GM23338 (cell line): ENCODE data around the gene RTL10. TPM values are rescaled to one million over a fixed set of nuclear protein-coding genes. Genes with fewer than 3 reads are reported as not detected.

Experiments
- polyA plus RNA-seq: library from polyadenylated mRNA; unstranded; fragments of >200 nt; fragmentation: Nextera tagmentation; extraction: Ambion mirVana; gene quantifications from 2 replicates; pipeline ENCODE4 v1.2.1, GENCODE V29; 2016
- total RNA-seq: library from RNA; depleted of rRNA; stranded (reverse); fragments of >200 nt; shearing (Covaris generic); gene quantifications from 2 replicates; pipeline ENCODE4 v1.2.3, GENCODE V29; 2014; rRNA removed

RTL10 gene
- total and polyA plus RNA-seq, 2 experiments from 2014 or later = 9.4 to 17.4 TPM

Other genes starting within 250 kb of the RTL10 start
- gene SEPTIN5, start 140.4 kb downstream of the RTL10 start, total RNA-seq = 7.7 and 17.2 TPM in 2 replicates
- 4.3 and 5.6 TPM in 2 replicates for gene SEPTIN5, start 140.4 kb downstream of the RTL10 start, polyA plus RNA-seq
- 1.3 TPM in 1 of 2 replicates, not detected in the other for gene GP1BB, start 131.3 kb downstream of the RTL10 start, total RNA-seq
- gene GP1BB, start 131.3 kb downstream of the RTL10 start, polyA plus RNA-seq = 0.53 and 1.1 TPM in 2 replicates
- 0.23 and 0.66 TPM in 2 replicates for gene TBX1, start 94.1 kb downstream of the RTL10 start, total RNA-seq
- 0.19 TPM in 2 replicates for gene TBX1, start 94.1 kb downstream of the RTL10 start, polyA plus RNA-seq
- 19.2 and 27.8 TPM in 2 replicates for gene GNB1L, start within 50 bp of the RTL10 start, total RNA-seq
- gene GNB1L, start within 50 bp of the RTL10 start, polyA plus RNA-seq = 15.2 and 17.4 TPM in 2 replicates
- gene COMT, start 86.9 kb upstream of the RTL10 start, total RNA-seq = 29.8 and 35.1 TPM in 2 replicates
- 29.6 and 32.6 TPM in 2 replicates for gene COMT, start 86.9 kb upstream of the RTL10 start, polyA plus RNA-seq
- 11.2 and 14.1 TPM in 2 replicates for gene TXNRD2, start 86.9 kb upstream of the RTL10 start, total RNA-seq
- 9.2 and 12.4 TPM in 2 replicates for gene TXNRD2, start 86.9 kb upstream of the RTL10 start, polyA plus RNA-seq
- 87.3 and 122 TPM in 2 replicates for gene ARVCF, start 161.9 kb upstream of the RTL10 start, total RNA-seq
- gene ARVCF, start 161.9 kb upstream of the RTL10 start, polyA plus RNA-seq = 15.3 and 15.6 TPM in 2 replicates
- 15.0 and 20.2 TPM in 2 replicates for gene TANGO2, start 166.2 kb upstream of the RTL10 start, total RNA-seq
- 6.7 and 6.9 TPM in 2 replicates for gene TANGO2, start 166.2 kb upstream of the RTL10 start, polyA plus RNA-seq
- 41.6 and 48.9 TPM in 2 replicates for gene DGCR8, start 225.4 kb upstream of the RTL10 start, total RNA-seq
- gene DGCR8, start 225.4 kb upstream of the RTL10 start, polyA plus RNA-seq = 11.4 and 12.2 TPM in 2 replicates